Femur (tissue), 1 donor: ENCODE measurements around the gene SUSD4.

Source experiments
- DNase-seq: peaks from one replicate; pipeline ENCODE4 v3.0.0-alpha.2; 2017

Gene SUSD4

DNA sequence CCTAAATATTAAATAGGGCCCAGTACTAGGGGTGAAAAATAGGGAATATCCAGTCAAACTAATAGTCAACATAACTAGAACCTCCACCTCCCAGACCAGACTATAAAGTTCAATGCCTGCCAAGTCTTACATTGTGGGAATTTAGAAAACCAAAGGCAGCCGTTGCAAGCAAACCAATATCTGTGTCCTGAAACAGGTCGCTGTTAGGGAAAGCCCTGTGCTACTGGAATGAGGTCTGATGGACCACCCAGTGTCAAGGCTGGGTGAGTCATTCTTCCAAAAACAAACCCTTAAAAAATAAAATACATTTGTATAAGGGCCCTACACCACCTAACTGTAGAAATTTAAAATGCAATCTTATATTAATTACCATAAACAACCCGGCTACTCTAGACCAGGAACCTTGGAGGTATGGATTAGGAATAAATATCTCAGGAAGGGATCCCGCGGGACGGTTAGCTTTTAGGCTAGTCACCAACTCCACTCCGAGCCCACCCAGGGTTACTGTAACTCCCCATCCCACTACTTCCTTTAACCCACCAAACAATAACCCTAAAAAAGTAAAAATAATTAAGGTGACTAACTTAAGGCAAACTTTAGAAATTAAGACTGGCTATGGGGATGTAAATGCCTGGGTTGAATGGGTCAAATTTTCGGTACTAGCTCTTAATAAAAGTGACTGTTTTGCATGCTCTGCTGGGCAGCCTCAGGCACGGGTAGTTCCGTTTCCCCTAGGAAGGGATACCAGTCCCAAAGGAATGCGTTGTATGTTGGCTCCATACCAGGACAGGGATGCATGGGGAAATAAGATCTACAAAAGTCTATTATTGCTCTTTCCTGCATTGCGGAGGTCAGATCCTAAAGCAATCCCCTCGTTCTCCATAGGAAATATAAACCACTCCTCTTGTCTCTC lies 155.6 kb downstream of the SUSD4 start:
- DNase-seq, result no peak

DNA sequence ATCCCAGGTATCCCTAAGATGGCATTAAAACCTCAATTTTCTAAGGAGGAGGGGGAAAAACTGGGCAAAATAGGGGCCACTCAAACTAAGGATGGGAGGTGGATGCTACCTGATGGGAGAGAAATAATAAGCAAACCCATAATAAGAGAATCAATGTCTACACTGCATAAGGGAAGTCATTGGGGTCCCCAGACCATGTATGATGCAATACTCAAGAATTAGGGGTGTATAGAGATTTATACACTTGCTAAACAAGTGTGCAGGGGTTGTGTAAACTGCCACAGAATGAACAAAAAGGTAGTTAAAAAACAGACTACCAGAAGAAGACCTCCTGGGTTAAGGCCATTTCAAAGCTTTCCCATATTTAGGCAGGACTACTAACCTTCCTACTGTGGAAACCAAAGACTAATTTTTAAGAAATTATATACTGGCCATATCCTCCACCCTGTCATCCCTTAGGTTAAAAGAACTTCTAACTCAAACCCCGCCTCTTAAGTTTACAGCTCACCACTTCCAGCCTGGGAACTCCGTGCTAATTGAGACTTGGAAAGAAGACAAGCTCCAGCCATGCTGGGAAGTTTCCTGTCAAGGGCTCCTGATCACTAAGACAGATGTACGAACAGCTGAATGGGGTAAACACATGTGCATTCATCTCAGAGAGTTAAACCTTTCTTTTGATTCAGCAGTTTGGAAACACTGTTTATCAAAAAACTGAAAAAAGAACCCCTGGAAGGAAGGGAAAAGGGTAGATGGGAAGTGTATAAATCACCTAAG lies 156.5 kb downstream of the SUSD4 start:
- peak; percentile 74 for DNase-seq

DNA sequence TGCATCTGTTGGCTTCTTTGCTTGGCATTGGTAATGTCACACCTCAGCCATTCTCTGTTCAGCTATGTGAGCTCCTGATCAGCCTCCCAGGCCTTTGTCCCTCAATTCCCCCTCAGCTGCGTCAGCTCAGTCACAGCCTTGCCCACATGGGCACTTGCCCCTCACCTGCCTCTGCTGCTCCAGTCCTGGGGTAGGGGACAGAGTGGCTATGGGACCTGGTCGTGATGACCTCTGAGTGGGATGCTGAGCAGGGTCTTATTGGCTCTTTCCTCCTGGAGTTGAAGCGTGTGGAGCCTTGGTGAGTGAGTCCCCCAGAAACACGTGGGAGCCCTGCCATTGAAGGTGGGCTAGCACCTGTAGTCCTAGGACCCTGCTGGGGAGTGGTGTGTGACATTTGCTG lies 159.6 kb downstream of the SUSD4 start:
- DNase-seq, result no peak

DNA sequence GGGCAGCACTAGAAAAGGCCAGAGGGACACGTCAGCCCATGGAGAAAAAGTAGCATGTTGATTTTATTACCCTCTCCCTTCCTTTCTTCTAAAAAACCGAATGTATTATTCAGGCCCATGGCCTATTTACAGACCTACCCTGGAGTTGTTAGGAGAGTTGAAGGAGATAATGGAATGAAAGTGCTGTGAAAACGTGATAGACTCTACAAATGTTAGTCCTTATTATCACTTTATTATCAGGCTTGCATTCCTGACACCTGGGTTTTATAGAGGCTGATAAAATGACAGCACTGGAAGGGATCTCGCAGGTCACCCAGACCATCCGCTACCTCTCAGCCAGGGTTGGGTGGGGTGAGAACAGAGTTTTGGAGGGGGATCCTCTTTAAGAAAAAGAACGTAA lies 160.3 kb downstream of the SUSD4 start:
- DNase-seq, result no peak

DNA sequence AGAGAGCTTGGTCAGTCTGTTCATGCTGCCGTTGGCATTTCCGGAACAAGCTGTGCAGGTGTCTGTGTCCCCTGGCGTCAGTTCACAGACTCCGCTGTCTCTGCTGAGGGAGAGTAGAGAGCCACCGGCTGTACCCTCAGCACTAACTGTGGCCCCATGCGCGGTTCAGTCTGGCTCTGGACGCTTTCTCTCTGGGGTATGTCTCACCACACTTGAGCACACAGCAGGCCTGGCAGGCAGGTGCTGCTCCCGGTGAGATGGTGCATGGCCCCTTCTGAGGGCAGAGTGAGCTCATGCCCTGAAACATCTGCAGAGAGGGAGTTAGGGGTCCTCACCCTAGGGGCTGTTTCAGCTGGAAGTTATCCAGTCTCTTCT lies 161.0 kb downstream of the SUSD4 start:
- DNase-seq, result no peak

DNA sequence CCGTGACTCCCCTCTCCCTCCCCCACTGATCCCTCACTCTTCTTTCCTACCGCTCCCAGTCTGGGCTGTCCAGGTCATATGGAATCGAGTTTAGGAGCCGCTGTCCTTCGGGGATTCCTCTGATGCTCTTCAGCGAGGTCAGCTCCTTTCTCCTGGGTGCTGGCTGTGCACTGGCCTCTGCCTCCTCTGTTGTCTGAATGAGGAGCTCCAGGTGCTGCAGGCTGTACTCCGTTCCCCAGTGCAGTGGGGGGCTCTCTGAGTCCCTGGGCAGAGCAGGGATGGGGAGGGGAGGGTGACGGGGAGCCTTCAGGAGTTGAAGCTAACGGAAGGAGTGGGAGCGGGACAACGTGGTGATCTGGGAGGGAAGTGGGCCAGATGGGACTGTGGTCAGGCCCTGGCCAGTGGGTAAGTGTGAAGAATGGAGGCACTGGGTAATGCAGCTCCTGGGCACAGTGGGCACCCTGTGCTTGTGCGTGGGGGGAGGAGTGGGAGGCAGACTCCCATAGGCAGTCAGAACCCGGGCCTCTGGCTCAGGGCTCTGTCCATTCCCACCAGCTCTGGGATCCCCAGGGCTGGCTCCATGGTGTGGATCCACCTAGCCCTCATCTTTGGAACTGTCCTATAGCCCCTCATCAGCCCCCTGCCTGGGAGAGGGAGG lies 161.5 kb downstream of the SUSD4 start:
- no peak for DNase-seq

DNA sequence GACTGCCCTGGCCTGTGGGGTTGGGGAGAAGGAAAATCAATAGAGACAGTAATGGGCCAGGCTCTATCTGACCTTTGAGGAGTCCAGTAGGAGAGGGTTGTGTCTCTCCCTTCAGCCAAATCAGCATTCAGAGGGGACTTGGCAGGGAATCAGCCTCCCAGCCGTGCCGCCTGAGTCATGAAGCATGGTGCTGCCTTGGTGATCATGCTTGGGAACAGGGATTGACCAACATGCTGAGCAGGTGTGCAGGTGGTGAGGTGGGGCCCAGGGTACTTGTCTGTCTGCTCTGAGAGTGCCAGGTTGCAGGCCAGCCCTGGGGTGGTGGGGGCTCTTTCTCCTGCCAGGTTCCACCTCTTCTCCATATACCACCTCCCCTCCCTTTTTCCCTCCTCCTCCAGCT lies 162.0 kb downstream of the SUSD4 start:
- DNase-seq, result no peak

DNA sequence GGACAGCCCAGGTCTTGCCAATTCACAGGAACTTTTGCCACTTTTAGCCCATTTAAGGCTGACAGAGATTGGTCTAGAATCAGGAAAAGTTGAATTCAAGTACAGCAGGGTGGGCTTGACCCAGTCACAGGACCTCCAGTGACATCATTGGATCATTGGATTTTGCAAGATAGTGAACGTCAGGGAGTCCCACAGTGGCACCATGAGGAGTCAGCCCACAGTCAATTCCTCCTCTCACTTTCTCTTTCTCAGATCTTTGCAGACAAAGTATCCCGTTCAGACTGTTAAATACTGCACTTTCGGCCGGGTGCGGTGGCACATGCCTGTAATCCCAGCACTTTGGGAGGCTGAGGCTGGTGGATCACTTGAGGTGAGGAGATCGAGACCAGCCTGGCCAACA lies 163.1 kb downstream of the SUSD4 start:
- no peak for DNase-seq

DNA sequence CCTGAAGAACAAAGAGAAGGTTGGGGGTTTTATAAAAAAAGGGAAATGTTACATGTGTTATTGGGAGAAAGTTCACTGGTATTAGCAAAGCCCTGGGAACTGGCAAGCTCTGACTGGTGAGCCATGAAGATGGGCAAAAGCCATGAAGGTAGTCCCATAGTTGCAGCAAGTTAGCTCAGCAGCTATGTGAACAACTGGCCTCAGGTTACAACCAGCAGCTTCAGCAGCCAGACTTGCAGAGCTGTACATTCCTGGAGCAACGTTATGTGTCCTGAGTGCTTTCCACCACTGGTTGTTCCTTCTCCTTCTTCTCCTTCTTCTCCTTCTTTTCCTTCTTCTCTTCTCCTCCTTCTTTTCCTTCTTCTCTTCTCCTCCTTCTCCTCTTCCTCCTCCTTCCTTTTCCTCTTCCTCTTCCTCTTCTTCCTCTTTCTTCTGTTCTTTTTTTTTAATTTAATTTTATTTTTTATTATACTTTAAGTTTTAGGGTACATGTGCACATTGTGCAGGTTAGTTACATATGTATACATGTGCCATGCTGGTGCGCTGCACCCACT lies 164.8 kb downstream of the SUSD4 start:
- DNase-seq, result no peak

DNA sequence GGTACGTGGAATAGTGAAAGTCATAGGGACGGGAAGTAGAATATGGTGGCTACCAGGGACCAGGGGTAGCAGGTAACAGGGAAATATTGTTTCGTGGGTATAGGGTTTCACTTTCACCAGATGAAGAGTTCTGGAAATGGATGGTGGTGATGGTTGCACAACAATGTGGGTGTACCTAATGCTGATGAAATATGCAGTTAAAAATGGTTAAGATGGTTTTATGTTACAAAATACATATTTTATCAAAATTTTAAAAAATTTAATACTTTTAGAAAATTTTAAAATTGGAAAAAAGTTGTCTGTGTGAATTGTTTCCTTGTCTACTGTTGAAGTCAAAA lies 165.4 kb downstream of the SUSD4 start:
- DNase-seq, result no peak

DNA sequence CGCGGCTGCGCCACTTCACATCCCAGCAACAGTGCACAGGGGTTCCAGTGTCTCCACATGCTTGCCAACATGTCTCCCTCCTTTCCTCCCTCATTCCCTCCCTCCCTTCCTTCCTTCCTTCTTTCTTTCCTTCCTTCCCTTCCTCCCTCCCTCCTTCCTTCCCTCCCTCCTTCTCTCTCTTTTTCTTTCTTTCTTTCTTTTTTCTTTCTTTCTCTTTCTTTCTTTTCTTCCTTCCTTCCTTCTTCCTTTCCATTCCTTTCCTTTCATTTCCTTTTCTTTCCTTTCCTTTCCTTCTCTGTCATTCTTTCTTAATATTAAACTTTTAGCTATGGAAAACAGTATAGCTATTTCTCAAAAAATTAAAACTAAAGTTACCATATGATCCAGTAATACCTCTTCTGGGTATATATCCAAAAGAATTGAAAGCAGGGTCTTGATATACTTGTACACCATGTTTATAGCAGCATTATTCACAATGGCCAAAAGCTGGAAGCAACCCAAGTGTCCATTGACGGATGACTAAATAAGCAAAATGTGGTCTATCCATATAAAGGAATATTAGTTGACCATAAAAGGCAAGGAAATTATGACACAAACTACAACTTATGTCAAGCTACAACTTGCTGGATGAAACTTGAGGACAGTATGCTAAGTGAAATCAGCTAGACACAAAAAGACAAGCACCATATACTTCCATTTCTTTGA lies 165.9 kb downstream of the SUSD4 start:
- no peak for DNase-seq

DNA sequence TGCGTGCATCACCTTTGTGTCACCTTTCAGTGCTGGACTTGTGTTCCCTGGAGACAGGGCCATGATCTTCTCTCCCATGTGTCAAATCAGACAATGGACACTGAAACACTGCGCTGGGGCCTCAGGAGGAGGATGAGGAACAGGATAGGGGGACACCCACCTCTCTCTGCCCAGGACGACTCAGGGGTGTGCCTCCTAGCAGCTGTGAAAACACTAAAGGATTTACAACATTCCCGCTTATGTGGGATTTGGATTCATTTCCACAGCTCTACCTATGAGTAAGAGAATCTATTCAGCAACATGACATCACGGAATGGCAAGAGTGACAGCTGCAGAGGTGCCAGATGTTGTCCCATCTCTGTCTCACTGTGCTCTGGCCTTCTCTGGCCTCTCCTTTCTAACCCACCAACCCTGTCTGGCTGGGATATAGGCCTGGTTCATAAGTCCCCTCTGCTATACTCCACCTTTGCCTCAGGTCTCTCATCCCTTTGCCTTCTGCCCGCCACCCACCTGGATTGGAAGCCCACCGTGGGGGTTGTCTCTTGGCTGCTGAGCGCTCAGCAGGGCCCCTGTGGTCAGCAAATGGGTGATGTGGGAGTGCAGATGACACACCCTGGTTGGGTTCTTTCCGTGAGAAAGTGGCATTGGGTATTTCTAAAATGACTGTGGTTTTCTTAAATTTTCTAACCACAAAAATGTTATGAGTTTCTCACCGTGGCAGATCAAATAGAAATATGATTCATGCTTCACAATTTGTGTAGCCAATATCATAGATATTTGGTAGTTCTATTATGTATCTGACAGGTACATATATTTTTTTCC lies 173.9 kb downstream of the SUSD4 start:
- no peak for DNase-seq

DNA sequence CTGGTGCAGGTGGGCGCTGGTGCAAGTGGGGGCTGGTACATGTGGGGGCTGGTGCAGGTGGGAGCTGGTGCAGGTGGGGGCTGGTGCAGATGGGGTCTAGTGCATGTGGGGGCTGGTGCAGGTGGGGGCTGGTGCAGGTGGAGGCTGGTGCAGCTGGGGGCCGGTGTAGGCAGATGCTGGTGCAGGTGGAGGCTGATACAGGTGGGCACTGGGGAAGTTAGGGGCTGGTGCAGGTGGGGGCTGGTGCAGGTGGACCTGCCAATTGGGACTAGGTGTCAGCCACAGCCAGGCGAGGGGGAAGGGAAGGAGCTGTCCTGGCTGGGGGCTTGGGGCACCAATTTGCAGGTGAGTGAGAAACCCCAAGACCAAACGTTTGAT lies 174.5 kb downstream of the SUSD4 start:
- no peak for DNase-seq

DNA sequence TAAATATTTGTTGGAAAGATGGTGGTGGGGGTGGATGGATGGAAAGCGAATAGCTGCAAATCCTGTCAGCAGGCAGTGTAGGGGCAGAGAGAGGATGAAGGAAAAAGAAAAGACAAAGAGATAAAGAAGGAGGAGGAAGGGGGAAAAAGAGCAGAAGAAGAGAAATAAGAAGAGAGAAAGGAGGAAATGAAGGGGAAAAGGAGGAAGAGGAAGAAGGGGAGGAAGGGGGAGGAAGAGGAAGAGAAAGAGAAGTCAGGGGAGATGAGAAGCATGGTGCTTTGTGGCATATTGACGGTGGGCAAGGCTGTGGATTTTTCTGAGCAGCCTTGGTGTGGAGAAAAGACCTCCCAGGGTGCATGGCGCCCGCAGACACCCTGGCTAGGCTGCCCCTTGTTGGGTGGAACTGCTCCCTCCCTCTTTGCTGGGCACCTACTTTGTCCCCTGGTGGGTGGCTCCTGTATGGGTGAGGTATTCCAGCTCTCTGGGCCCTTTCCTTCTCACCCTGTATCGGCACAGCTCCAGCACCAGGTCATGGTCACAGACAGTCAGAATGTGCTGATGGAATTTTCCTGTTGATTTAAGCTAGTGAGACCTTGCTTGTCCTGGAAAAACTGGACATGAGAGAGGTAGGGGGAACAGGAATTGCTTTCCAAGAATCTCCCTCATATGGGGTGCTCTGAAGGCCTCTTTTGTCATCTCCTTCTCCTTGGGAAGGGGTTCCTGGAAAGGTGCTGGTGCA lies 175.2 kb downstream of the SUSD4 start:
- no peak for DNase-seq

DNA sequence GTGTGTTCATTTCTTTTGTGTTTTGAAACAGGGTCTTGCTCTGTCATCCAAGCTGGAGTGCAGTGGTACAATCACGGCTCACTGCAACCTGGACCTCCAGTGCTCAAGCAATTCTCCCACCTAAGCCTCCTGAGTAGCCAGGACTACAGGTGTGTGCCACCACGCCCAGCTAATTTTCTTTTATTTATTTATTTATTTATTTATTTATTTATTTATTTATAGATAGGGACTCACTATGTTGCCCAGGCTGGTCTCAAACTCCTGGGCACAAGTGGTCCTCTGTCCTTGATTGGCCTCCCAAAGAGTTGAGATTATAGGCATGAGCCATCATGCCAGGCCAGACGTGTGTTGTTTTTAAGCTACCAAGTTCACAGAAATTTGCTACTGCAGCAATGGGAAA lies 177.2 kb downstream of the SUSD4 start:
- no peak for DNase-seq

DNA sequence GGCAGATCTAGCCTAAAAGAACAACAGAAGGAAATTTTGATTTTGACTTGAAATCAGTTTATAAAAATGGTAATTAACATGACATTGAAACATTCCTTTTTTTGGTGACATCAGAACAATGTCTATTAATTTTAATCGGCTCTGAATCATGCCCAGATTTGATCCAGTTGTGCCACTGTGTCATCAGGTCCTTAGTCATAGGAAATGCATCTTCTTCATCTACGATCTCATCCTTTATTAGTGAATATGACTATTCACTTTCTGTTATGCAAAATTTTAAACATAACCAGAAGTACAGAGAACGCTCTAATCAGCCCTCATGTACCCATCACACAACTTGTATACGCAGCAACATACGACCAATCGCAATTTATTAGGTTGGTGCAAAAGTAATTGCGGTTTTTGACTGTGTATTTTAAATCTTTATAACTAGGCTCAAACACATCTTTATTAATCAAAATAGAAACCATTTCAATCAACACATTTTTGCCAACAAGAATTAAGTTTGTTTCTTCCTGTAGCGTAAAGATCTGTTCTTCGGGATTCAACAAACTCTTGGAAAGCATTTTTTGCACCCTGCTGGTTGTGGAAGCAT lies 180.6 kb downstream of the SUSD4 start:
- DNase-seq, result no peak

DNA sequence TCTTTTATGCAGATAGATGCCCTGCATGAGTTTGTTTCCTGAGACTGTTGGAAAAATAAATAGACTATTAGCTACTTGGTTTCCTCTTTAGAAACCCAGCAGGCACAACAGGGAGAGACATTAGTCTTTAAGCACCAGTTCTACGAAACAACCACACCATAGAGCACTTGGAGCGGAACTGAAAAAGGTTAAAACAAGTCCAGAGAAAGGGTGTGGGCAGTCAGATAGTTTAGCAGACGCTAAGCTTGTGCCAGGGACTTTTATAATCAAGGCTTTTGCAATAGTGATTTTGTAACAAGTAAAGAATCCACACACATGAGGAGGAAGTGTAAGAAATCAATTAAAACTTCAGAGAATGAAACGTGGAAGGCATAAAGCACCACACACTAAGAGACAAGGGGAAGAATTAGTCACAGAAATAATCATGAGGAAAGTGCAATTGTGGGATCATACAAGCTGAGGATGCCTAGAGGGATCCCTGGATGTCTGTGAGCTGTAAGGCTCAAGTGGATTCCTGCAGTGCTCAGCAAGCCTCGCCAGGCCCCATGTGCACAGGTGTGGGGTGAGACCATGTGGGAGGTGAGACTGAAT lies 183.2 kb downstream of the SUSD4 start:
- DNase-seq, result no peak

DNA sequence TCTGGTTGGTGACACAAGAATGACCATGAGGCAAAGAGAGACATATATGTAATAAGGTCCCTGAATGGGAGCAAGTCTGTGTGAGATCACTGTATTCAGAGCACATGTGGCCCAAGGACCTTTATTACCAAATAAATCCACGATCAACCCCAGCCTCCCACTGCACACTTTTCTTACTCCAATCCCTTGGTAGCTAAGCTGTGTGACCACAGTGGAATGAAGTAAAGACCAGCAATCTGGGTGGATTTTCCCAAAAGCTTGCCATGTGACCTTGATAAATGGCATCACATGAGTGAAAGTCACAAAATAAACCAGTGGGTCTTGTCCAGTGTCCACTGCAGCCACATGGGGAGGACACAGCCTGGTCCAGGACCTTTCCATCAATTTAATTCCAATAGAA lies 184.2 kb downstream of the SUSD4 start:
- no peak for DNase-seq

DNA sequence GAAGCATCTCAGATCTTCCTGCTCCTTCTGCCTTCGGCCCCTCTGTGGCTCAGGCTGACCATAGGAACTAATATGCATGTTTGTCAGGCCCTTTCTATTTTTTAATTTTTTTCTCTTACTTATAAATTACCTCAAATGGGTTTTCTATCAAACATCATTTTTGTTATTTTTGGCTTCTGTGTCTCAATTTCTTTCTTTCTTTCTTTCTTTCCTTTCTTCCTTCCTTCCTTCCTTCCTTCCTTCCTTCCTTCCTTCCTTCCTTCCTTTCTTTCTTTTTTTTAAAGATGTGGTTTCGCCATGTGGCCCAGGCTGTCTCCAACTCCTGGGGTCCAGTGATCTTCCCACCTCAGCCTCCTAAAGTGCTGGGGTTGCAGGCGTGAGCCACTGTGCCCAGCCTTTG lies 184.7 kb downstream of the SUSD4 start:
- no peak for DNase-seq

DNA sequence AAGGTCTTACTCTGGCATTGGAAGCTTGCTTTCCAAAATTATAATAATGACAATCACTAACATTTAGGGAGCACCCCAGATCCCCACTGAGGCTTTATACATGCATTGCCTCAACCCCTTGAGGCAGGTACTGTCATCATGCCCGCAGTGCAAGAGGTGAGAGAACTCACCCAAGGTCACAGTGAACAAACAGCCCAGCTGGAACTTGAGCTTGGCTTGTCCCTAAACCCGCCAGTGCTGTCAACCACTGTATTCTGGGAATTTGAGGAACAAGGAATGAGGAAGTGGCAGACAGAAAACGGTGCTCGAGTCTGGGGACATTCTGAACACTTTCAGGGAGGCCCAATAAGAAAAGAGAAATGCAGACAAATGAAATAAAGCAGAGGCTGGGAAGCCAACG lies 186.3 kb downstream of the SUSD4 start:
- DNase-seq, result peak; percentile 33

DNA sequence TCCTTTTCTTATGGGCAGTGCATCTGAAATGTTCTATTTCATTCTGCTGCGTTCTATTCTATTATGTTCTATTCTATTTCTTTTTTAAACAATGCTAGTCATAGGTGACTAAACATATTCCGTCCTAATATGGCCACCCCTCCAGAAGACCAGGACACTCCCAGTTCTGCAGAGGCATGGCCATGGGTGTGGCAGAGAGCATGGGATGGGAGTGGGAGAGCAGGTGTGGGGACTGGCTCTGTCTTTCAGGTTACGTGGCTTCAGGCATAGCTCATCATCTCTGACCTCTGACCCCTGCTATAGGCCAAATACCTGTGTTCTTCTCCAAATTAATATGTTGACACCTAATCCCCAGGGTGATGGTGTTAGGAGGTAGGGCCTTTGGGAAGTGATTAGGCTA lies 187.5 kb downstream of the SUSD4 start:
- DNase-seq, result no peak
